ENCODE data around the gene ORAI1.
"Not testable (repeated sequence)": the region's sequence is repeated elsewhere in the genome, so short reads cannot be mapped to it uniquely, and the experiment has no call there.

The ORAI1 gene

DNA sequence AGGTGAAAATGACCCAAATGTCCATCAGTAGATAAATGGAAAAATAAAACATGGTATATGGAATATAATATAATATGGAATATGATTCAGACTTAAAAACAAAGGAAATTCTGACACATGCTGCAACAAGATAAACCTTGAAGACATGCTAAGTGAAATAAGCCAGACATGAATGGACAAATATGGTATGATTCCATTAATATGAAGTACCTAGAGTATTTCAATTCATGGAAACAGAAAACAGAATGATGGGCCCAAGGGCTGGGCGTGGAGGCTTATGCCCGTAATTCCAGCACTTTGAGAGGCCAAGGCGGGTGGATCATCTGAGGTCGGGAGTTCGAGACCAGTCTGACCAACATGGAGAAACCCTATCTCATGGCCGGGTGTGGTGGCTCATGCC lies 22.7 kb upstream of the ORAI1 start:
- no peak for DNase-seq (ENCODE audit: low spot score)

DNA sequence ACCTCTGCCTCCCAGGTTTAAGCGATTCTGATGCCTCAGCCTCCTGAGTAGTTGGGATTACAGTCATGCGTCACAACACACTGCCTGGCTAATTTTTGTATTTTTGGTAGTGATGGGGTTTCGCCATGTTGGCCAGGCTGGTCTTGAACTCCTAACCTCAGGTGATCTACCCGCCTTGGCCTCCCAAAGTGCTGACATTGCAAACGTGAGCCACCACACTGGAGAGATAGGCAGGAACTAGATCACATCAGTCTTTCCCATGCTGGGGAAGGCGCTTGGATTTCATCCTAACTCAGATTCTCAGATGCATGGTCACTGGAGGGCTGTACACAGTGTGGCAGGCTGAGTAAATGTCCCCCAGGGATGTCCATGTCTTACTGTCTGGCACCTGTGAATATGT lies 18.0 kb upstream of the ORAI1 start:
- no peak for DNase-seq (ENCODE audit: low spot score)

DNA sequence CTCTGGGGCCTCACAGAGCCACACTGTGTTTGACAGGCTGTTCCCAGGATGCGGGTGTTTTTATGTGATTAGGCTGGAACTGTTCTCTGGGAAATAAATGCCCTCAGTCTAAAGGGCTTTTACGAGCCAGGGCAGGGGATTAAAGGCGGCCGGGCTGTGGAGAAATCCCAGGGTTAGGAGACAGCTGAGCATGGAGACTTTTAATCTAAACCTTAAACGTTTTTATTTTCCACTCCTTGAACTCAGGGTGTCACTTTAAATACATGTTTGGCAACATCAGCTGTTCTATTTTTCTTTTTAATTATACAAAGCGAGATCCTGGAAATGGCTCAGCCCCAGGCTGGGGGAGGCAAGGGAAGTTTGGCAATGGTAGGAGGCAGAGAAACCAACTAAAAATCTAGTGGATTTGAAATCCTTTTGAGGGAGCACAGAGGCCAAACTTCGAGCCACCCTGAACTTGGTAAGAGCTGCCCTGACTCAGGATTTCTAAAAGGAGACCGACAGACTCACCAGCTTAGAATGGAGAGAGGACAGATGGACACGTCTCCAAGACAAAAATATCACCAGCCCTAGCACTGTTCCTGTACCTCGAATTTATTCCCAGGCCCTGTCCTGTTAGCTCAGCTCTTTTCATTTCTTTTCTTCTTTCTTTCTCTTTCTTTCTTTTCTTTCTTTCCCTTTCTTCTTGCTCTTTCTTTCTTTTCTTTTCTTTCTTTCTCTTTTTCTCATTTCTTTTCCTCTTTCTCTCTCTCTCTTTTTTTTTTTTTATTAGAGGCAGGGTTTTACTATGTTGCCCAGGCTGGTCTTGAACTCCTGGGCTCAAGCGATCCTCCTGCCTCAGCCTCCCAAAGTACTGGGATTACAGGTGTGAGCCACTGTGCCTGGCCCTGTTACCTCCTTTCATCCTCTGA lies 15.8 kb upstream of the ORAI1 start:
- DNase-seq (ENCODE audit: low spot score), result no peak

DNA sequence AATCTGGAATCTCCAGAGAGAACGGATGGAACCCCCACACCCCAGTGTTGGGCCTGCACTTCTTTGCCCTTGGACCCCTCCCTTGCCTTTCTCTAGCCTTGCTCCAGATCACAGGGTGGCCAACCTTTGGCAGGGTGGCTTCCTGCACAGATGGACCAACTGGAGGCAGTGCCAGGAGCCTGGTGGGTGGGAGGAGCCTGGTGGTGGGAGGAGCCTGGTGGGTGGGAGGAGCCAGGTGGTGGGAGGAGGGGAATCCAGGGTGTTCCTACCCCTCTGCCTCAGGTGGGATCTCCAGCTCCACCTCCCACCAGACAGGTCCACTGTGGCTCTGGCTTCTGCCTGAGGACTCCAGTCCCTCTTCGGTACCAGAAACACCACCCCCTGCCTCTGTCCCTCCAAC lies 15.0 kb upstream of the ORAI1 start:
- no peak for DNase-seq (ENCODE audit: low spot score)

DNA sequence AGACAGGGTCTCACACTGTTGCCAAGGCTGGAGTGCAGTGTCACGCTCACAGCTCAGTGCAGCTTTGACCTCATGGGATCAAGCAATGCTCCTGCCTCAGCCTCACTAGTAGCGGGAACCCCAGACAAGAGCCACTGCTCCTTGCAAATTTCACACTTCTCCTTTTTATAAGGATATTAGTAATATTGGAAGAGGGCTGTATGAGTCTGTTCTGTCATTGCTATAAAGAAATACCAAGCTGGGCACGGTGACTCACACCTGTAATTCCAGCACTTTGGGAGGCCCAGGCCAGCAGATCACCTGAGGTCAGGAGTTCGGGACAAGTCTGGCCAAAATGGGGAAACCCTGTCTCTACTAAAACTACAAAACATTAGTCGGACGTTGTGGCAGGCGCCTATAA lies 12.9 kb upstream of the ORAI1 start:
- DNase-seq (ENCODE audit: low spot score), result no peak

DNA sequence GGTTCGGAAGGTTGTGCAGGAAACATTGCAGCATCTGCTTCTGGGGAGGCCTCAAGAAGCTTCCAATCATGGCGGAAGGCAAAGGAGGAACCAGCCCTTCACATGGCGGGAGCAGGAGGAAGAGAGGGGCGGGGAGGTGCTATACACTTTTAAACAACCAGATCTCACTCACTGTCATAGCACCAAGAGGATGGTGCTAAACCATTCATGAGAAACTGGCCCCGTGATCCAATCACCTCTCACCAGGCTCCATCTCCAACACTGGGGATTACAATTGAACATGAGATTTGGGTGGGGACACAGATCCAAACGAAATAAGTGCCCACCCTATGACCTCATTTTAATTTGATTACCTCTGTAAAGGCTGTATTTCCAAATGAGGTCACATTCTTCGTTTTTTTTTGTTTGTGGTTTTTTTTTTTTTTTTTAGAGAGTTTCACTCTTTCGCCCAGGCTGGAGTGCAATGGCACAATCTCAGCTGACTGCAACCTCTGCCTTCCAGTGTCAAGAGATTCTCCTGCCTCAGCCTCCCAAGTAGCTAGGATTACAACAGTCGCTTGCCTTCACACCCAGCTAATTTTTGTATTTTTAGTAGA lies 11.4 kb upstream of the ORAI1 start:
- DNase-seq (ENCODE audit: low spot score), result no peak

DNA sequence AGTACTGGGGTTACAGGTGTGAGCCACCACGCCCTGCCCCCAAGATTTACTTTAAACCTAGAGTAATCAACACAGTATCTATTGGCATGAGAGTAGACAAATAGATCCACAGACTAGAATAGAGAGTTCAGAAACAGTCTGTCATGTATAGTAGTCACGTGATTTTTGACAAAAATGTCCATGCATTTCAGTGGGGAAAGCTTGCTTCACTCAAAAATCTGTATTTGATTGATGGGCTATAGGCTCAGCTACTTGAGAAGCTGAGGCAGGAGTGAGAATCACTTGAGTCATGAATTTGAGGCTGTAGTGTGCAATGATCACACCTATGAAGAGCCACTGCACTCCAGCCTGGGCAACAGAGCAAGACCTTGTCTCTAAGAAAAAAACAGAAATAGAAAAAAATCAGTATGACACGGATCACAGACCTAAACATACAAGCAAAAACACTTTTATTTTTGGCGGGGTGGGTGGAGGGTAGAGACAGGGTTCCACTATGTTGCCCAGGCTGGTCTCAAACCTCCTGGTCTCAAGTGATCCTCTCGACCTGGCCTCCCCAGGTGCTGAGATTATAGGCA lies 7.6 kb upstream of the ORAI1 start:
- DNase-seq (ENCODE audit: low spot score), result no peak

DNA sequence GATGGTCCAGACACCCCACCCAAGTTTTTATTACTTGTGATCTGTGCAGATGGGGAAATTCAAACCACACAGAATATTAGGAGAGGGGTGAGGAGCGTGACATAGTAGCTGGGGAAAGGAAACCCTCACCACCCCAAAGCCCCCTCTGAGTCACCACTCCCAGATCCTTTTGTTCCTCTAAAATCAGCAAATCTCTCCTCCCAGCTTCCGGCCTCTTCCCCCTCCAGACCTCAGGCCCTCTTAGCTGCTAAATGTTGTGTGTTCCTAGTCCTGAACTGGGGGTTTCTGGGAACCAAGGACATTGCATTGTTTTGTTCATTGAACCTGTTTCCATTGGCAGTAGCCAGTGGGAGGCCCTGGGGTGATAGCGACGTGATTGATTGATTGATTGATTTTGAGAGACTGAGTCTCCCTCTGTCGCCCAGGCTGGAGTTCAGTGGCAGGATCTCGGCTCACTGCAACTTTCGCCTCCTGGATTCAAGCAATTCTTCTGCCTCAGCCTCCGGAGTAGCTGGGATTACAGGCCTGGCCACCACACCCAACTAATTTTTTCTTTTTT lies 5.9 kb upstream of the ORAI1 start:
- DNase-seq (ENCODE audit: low spot score), result no peak

DNA sequence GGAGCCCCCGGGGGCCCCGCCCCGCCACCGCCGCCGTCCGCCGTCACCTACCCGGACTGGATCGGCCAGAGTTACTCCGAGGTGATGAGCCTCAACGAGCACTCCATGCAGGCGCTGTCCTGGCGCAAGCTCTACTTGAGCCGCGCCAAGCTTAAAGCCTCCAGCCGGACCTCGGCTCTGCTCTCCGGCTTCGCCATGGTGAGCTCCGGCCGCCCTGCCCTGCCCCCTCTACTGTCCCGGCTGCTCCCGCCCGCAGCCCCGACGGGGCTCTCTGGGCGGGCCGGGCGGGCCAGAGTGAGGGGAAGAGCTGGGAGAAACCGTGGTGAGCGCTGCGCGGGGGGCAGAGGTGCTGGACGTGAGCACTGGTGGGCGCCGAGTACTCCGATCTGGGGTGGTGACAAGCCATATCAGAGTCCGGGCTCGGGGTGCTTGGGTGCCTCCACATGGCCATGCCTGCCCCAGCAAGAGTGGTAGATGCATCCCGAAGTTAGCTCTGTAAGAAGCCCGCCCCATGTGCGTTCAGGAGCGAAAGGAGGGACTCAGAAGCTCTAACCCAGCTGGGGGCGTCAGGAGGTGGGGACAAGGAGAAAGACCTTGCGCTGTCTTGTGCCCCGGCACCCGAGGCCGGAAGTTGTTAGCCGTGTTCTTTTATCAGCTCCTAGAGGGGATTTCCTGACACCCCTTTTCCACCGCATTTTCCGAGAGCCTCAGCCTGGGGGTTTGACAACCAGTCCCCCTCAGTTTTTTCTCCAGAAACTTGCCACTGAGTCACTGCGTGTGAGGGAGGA lies 717 bp downstream of the ORAI1 start:
- peak; percentile 72 for DNase-seq (ENCODE audit: low spot score)

DNA sequence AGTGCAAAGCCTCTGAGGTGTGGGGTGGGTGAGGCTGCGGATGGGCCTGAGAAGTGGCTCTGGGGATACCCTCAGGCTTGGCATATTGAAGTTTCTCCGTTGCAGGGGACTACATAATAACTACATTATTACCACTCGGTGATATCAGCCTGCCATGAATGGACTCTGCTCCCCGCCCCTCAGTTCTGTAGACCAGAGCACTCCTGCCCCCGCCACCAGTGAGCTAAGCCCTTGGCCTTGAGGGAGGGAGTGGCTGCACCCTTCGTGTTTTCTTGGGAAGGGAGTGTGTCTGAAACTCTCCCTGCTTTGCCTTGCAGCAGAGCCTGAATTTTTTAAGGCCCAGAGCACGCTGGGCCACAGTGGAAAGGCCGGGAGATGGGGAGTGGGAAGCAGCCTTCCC lies 1.7 kb downstream of the ORAI1 start:
- no peak for DNase-seq (ENCODE audit: low spot score)

DNA sequence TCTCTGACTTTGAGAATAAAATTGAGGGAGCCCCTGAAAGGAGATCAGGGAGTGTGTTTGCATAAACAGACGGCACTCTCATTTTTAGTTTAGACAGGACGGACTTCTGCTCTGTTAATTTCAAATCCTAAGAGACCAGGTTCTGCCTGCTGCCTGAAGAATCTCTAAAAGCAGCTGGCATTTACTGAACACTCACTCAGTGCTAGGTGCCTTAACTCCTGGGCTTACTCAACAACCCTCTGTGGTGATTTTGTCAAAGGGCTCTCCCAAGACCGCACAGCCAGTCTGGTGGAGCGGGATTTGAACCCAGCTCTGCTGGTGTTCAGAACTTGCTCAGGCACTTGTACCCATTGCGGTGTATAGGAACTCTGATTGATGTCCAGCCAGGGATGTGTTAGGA lies 2.2 kb downstream of the ORAI1 start:
- no peak for DNase-seq (ENCODE audit: low spot score)

DNA sequence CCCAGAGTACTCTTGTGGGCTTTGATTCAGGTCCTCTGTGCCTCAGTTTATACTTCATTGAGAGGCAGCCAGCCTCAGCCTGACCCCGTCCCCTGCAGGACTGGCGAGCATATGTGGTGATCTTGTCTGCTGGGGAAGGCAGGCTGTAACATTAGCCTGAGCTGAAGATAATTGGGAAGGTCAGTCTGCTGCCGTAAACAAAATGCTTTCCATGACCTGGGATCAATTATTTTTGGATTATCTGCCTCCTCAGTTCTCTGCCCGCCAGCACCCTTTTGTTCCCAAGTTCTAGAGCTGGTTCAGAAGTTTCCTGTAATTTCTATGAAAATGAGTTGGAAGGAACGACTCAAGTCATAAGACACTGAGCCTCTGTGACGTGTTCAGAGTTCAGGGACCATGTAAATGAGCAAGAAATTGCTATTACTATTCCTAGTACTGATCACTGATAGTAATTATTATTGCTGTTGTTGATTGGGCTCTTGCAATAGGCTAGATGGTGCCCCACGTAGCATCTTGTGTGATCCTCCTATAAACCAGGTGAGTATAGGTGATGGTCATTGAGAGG lies 4.5 kb downstream of the ORAI1 start:
- DNase-seq (ENCODE audit: low spot score), result no peak

DNA sequence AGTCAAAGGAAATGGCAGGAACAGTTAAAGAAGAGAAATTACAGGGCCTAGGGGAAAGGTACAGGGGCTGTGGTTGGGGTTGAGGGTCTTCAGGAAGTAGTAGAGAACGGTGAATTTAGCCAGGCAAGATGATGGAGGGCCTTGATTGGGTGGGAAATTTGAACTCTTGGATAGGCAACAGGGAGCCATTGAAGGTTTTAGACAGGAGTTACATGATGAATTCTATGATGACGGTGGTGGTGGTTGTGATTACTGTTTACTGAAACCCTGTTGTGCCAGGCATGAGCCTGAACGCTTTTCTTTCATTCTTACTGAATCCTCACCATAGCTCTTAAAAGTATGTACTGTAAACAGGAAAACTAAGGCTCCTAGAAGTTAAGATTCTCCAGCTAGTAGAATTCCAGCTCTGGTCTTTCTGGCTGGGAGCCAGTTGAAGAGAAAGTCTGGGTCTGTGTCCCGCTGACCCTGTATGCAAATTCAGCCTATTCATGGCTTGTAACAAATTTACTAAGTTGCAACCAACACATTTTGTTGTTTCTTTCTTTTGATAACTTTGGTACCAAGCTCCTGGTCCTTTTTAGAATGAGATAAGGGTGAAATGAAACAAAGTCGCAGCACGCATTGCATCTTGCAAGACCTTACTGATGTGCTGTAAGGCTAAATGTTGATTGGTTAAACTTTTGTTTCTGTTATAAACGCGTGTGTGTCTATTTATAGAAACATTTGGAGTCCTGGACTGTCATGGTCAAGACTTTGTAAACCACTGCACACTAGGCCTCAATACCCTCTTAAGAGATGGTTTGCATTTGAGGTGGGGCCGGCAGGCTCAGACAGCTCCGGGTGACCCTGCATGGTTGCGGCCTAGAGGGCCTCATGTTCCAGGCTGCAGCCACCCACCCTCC lies 6.0 kb downstream of the ORAI1 start:
- no peak for DNase-seq (ENCODE audit: low spot score)

DNA sequence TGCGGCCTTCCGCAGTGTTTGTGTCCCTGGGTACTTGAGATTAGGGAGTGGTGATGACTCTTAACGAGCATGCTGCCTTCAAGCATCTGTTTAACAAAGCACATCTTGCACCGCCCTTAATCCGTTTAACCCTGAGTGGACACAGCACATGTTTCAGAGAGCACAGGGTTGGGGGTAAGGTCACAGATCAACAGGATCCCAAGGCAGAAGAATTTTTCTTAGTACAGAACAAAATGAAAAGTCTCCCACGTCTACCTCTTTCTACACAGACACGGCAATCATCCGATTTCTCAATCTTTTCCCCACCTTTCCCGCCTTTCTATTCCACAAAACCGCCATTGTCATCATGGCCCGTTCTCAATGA lies 7.5 kb downstream of the ORAI1 start:
- DNase-seq (ENCODE audit: low spot score), result not testable (repeated sequence)

DNA sequence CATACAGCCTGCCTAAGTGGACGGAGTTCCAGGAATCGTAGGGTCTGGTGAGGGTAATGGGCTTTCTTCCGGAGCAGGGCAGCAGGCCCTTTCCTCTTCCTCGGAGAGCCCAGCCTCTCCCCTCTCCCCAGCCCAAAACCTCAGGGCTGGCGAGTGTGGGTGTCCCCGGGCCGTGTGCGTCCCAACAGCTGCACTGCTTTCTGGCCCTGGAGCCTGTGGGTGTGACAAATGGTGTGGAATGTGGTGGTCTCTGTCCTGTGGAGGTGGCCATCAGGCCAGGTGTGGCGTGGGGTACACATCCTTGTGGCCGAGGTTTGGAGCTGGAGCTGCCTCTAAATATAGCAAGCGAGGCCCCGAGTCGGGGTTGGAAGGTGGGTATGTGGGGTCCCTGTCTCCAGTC lies 8.5 kb downstream of the ORAI1 start:
- DNase-seq (ENCODE audit: low spot score), result no peak

DNA sequence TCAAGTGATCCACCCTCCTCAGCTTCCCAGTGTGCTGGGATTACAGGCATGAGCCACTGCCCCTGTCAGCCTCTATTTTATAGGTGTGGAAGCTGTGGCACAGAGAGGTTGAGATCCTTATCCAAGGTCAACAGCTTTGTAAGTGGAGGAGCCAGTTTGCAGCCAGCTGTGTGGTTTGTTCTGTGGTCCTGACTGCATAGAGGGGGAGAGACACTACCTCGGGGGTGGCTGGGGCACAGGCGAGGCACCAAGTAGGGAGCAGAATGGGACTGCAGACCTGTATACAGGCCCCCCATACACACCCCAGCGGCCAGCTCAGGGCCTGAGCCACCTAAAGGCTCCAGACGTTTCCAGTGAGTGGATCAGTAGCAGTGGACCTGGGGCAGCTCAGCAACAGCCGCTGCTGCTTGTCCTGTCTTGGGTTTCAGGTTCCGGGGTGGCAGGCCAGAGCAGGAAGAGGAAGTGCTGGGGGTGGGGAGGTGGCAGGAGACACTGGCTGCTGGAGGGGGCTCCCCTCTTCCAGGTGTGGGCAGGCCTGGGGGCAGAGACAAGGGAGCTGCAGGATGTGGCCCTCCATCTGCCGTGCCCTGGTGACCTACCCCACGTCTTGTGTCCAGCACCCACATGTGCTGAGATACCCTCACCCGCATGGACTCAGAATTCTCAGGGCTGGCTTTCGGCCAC lies 11.0 kb downstream of the ORAI1 start:
- DNase-seq (ENCODE audit: low spot score), result no peak

DNA sequence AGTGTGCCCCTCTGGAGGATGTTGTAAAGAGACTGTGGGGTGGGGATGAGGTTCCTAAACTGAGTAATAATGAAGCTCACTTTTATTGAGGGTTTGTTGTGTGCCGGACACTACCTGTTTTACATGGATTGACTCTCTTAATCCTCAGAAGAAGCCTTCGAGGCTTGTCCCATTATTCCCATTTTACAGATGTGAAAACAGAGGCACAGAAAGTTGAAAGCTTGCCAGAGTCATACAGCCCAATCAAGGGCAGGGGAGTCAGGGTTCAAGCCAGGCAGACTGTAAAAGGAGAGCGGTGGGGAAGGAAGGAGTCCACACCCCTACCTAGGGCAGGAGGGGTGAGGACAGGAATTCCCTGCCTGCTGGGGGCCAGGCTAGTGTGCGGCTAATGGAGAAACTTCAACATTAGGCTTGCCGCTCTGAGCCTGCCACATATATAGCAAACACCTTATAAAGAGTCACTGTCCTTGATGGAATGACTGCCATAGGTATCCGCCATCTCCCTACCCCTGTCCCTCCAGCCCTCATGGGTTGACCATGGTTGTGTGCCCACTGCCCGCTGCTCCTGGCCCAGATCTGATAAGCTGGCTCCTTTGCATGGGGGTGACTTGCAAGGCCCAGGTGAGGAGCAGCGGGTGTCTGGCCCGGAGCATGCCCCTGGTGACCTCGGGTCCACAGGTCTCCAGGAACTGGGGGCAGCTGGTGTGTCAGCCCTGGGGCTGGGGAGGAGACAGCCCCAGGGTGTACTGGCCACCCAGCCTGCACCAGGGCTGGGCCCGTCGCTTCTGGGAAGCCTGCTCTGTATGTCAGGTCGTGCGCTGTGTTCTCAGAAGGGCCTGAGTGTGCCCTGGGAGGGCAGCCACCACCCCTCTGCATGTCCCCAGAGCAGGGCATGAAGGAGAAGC lies 12.2 kb downstream of the ORAI1 start:
- DNase-seq (ENCODE audit: low spot score), result no peak

DNA sequence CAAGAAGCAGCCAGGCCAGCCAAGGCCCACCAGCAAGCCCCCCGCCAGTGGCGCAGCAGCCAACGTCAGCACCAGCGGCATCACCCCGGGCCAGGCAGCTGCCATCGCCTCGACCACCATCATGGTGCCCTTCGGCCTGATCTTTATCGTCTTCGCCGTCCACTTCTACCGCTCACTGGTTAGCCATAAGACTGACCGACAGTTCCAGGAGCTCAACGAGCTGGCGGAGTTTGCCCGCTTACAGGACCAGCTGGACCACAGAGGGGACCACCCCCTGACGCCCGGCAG lies 15.0 kb downstream of the ORAI1 start:
- no peak for DNase-seq (ENCODE audit: low spot score)

DNA sequence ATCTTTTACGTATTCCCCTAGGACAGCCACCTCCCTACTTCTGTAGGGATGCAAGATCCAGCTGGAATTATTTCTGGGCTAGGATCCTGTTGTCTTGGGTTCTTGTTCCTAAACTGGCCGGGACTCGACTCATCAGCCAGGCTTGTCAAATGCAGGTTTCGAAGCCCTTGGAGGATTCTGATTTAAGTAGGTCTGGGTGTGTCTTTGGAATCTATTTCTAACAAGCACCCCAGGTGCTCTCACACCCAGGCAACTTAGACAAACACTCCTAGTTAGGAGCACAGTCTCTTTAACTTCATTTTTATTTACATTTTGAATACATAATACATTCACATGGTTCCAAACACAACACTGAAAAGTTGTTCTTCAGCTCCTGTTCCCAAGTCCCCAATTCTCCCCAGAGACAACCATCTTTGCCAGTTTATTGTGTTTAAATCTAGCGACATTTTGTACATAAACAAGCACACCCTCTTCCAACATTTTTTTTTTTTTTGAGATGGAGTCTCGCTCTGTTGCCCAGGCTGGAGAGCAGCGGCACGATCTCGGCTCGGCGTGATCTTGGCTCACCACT lies 22.2 kb downstream of the ORAI1 start:
- DNase-seq (ENCODE audit: low spot score), result no peak

Data from SW480 (cell line).